Subcutaneous adipose tissue (tissue), 4 donors: Measurements from ENCODE around the gene TOB2. TPM values are rescaled to one million over a fixed set of nuclear protein-coding genes. Genes with fewer than 3 reads are reported as not detected.

Source experiments
- CTCF ChIP-seq: fragments of 450-650 bp; IDR thresholded peaks from one replicate; pipeline ENCODE4 v1.5.1; 2016; ENCODE audit warnings: low read depth, mild to moderate bottlenecking, control low read depth, antibody characterized with exemption, moderate library complexity
- total RNA-seq, 4 donors: library from RNA; depleted of rRNA; stranded (reverse); fragments of >200 nt; gene quantifications; one replicate each; pipeline ENCODE4 v1.1.0, GENCODE V29; 2016

TOB2 gene
- total RNA-seq = 10 to 100 TPM; 35.5 to 80.6 (median 43.9) TPM

- no peak for TF ChIP-seq CTCF
Observed at GRCh38 chr22:41446639-41447434, at the start of gene TOB2. Gene TOB2, minus strand, starts transcription at chr22:41446801. Its CDS starts 9,456 bp downstream, at chr22:41437345.

- TF ChIP-seq CTCF = no peak
Observed at GRCh38 chr22:41491374-41492100, 44.9 kb upstream of the TOB2 start.

- no peak for TF ChIP-seq CTCF
Observed at GRCh38 chr22:41488596-41489385, 42.2 kb upstream of the TOB2 start.

- no peak for TF ChIP-seq CTCF
Observed at GRCh38 chr22:41488076-41488475, 41.5 kb upstream of the TOB2 start.

GRCh38 chr22:41487037-41487935, 40.7 kb upstream of the TOB2 start:
- no peak for TF ChIP-seq CTCF

GRCh38 chr22:41485033-41485432, 38.4 kb upstream of the TOB2 start:
- no peak for TF ChIP-seq CTCF
